ENCODE measurements around the gene DENND2A. TPM values are rescaled to one million over a fixed set of nuclear protein-coding genes. Genes with fewer than 3 reads are reported as not detected.
A peak's percentile ranks its signal among the peaks of the same experiment; 100 is the strongest.

The DENND2A gene
- polyA plus RNA-seq, 3 donors, result not detected

- H3K27ac Mint-ChIP-seq, result peak overlapping the region in 1 of 7 donors; percentile 50
- Histone ChIP-seq H3K9me3 (replicated peaks in 1 of 2; ENCODE audit: control insufficient read depth in 1 of 2, insufficient read depth in 1 of 2, low read length in 2 of 2) (no peaks in the 10 kb centered on the region), H2AFZ (ENCODE audit: insufficient read depth, low read depth, low read length, poor library complexity, severe bottlenecking) (no peak overlapping the region), H3K27me3 (ENCODE audit: control insufficient read depth in 2 of 2, insufficient read depth in 2 of 2, low read length in 2 of 2) (no peaks in the 10 kb centered on the region), H3K36me3 (replicated peaks in 1 of 2; ENCODE audit: control insufficient read depth in 1 of 2, insufficient read depth in 2 of 2, low read length in 2 of 2) (peaks cover 44 to 68% of the 10 kb centered on the region in 2 donors), H3K9ac (ENCODE audit: insufficient read depth, low read length, poor library complexity, severe bottlenecking) (no peak overlapping the region), H3K4me1 (ENCODE audit: control insufficient read depth in 1 of 2, insufficient read depth in 2 of 2, low read length in 2 of 2) (peaks cover 26 to 27% of the 10 kb centered on the region in 2 donors), H3K4me3 (replicated peaks in 1 of 3; ENCODE audit: low read depth in 2 of 3, low read length in 3 of 3) (no peak overlapping the region), H4K20me1 (ENCODE audit: insufficient read depth, low read length) (no peaks in the 10 kb centered on the region), H3K79me2 (ENCODE audit: insufficient read depth, low read length) (peaks cover 3% of the 10 kb centered on the region), H3K27ac (ENCODE audit: low read depth in 1 of 2, low read length in 2 of 2) (no peak overlapping the region), H3K4me2 (replicated peaks; ENCODE audit: extremely low read depth, low read length, poor library complexity, severe bottlenecking) (no peak overlapping the region)
- H3K4me1 Mint-ChIP-seq, result peaks cover 29% of the 10 kb centered on the region
- H3K27me3 Mint-ChIP-seq (ENCODE audit: low read depth in 3 of 3), result no peaks in the 10 kb centered on the region
- H3K9me3 Mint-ChIP-seq, result no peaks in the 10 kb centered on the region
- no peak for DNase-seq
- intact Hi-C loops (cut with micrococcal nuclease), result no loop called here
- peaks cover 55 to 71% of the 10 kb centered on the region in 2 donors for H3K36me3 Mint-ChIP-seq
- no peak for TF ChIP-seq CTCF (IDR thresholded peaks at IDR 0.05)
- WGBS (ENCODE audit: insufficient coverage), result 85% methylated on average over 4 of the region's 9 CpGs
- H3K4me3 Mint-ChIP-seq, result no peak overlapping the region
Observed at GRCh38 chr7:140679186-140679585, 38.6 kb upstream of the DENND2A start.

- no peak for DNase-seq
- peaks cover 30 to 31% of the 10 kb centered on the region in 2 donors for H3K4me1 ChIP-seq (ENCODE audit: control insufficient read depth in 1 of 2, insufficient read depth in 2 of 2, low read length in 2 of 2)
- Mint-ChIP-seq H3K27me3 (ENCODE audit: low read depth in 3 of 3) (peaks cover 0 to 4% (median under 1%) of the 10 kb centered on the region in 3 donors), H3K9me3 (no peaks in the 10 kb centered on the region), H3K27ac (no peak overlapping the region), H3K4me3 (no peak overlapping the region), H3K4me1 (peaks cover 33% of the 10 kb centered on the region), H3K36me3 (peaks cover 51 to 67% of the 10 kb centered on the region in 2 donors)
- H3K79me2 ChIP-seq (ENCODE audit: insufficient read depth, low read length), result peaks cover 7% of the 10 kb centered on the region
- no peaks in the 10 kb centered on the region for H3K27me3 ChIP-seq (ENCODE audit: control insufficient read depth in 2 of 2, insufficient read depth in 2 of 2, low read length in 2 of 2)
- no peak for TF ChIP-seq CTCF (IDR thresholded peaks at IDR 0.05)
- H4K20me1 ChIP-seq (ENCODE audit: insufficient read depth, low read length), result no peaks in the 10 kb centered on the region
- intact Hi-C loops (cut with micrococcal nuclease), result no loop called here
- no peak overlapping the region for H3K9ac ChIP-seq (ENCODE audit: insufficient read depth, low read length, poor library complexity, severe bottlenecking)
- no peak overlapping the region for H3K4me2 ChIP-seq (replicated peaks; ENCODE audit: extremely low read depth, low read length, poor library complexity, severe bottlenecking)
- no peak overlapping the region for H2AFZ ChIP-seq (ENCODE audit: insufficient read depth, low read depth, low read length, poor library complexity, severe bottlenecking)
- WGBS (ENCODE audit: insufficient coverage), result 94% methylated on average over 4 of the region's 7 CpGs
- H3K9me3 ChIP-seq (replicated peaks in 1 of 2; ENCODE audit: control insufficient read depth in 1 of 2, insufficient read depth in 1 of 2, low read length in 2 of 2), result no peaks in the 10 kb centered on the region
- H3K27ac ChIP-seq (ENCODE audit: low read depth in 1 of 2, low read length in 2 of 2), result no peak overlapping the region
- no peak overlapping the region for H3K4me3 ChIP-seq (replicated peaks in 1 of 3; ENCODE audit: low read depth in 2 of 3, low read length in 3 of 3)
- peaks cover 43 to 64% of the 10 kb centered on the region in 2 donors for H3K36me3 ChIP-seq (replicated peaks in 1 of 2; ENCODE audit: control insufficient read depth in 1 of 2, insufficient read depth in 2 of 2, low read length in 2 of 2)
Observed at GRCh38 chr7:140678816-140679130, 38.2 kb upstream of the DENND2A start.

Data from CD14-positive monocyte (primary cell).